Epithelial cell of alveolus of lung (primary cell): ENCODE results near the gene FAM241A. TPM values are rescaled to one million over a fixed set of nuclear protein-coding genes. Genes with fewer than 3 reads are reported as not detected.

Source experiments
- total RNA-seq: library from RNA; depleted of rRNA; stranded (reverse); fragments of >200 nt; gene quantifications from 2 replicates; pipeline ENCODE4 v1.2.1, GENCODE V29; 2015

FAM241A gene
- total RNA-seq = 1.5 and 2.3 TPM in 2 replicates

DNA sequence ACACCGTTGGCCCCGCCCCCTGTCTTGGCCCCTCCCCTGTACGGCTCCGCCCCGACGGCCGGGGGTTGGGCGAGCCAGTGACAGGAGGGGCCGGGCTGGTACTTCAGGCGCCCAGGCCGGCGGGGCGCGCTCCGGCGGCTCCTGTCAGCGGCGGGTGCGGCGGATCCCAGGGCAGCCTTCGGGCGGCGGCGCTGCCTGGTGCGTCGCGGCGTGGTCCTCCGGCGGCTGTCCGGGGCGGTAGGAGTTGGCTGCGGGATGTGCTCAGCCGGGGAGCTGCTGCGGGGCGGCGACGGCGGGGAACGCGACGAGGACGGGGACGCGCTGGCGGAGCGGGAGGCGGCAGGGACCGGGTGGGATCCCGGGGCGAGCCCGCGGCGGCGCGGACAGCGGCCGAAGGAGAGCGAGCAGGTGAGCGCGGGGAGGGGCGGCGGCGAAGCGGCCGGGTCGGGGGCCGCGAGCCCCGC, at the start of gene FAM241A:
Gene FAM241A, plus strand, starts transcription at position 129 of the 464 bp plus-strand sequence. Its CDS starts 127 bp downstream, at position 256.

GRCh38 chr4:112231779-112232713, 86.8 kb downstream of the FAM241A start, which contains the start of gene AP1AR:
TSS of gene AP1AR (plus strand) at chr4:112231787. CDS start at chr4:112232092, 305 bp downstream.

Other genes with a start within 250 kb of the FAM241A start
- 5.5 and 19.0 TPM in 2 replicates for gene AP1AR, start 86.3 kb downstream of the FAM241A start, total RNA-seq
- 8.5 and 8.7 TPM in 2 replicates for gene TIFA, start 140.4 kb downstream of the FAM241A start, total RNA-seq
- gene ALPK1, start 151.9 kb downstream of the FAM241A start, total RNA-seq = 6.7 and 14.1 TPM in 2 replicates